ENCODE measurements around the gene SCYGR1. TPM values are rescaled to one million over a fixed set of nuclear protein-coding genes. Genes with fewer than 3 reads are reported as not detected.
"Not testable (repeated sequence)": the region's sequence is repeated elsewhere in the genome, so short reads cannot be mapped to it uniquely, and the experiment has no call there.

SCYGR1 gene
- polyA plus RNA-seq, 1 donor = not detected

DNA sequence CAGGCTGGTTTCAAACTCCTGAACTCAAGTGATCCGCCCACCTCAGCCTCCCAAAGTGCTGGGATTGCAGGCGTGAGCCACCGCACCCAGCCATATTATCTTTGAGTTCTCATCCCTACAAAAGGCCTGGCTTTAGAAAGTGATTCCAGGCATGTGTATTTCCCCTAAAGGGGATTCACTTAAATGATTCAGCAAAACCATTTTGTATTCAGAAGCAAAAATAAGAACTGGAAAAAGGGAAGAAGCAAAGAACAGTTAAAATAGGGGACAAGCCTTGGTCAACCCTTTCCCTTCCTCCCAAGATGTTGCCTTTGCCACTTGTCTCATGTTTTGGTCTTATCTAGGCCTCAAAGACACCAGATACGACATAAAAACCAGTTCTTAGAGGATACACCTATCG lies 19.2 kb downstream of the SCYGR1 start:
- no peak for DNase-seq

- DNase-seq = no peak
Measured at GRCh38 chr2:227367427-227367795, 20.3 kb downstream of the SCYGR1 start.

DNA sequence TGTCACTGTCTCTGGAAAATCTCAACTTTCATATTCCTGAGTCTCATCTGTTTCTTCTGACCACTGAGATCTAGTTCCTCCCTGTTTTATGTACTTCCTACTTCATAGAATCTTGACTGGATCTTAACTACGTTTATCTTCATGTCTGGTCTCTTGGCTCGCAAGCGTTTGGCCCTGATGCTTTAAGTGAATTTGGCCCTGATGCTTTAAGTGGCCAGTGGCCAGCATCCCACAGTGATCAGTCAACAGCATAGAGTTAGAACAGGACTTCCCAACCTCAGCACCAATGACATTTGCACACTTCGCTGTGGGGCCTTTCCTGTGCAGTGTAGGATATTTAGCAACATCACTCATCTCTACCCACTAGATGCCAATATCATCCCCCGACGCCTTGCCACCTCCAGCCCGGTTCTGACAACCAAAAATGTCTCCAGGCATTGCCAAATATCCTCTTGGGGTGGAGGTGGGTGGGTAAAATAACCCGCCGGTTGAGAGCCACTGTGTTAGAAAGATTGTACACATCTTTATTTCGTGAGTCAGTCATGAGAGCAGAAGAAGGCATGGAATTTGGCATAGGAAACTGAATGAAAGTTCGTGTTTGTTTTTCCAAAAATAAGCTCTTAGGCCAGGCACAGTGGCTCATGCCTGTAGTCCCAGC lies 20.9 kb downstream of the SCYGR1 start:
- DNase-seq = no peak

GRCh38 chr2:227365833-227366232 lies 21.9 kb downstream of the SCYGR1 start:
- DNase-seq = no peak

DNA sequence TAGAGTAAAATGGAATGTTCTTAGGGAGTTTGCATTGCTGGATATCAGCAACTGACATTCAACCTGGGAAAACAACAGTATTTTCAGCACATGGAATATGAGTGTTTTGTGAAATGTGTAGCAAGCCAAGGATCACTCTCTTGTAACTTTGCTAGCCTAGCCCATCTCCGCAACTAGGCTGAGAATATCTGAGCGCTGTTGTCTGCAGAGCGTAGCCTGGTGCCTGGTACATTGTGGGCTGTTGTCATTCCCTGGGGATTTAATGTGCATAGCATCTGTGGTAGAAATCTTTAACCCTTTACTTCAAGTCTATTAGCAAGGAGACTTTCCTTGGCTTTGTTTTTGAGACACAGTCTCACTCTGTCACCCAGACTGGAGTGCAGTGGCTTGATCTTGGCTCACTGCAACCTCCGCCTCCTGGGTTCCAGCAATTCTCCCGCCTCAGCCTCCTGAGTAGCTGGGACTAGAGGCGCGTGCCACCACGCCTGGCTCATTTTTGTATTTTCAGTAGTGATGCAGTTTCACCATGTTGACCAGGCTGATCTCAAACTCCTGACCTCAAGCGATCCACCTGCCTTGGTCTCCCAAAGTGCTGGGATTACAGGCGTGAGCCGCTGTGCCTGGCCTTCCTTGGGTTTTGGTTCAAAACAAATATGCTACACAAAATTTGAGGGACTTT lies 23.0 kb downstream of the SCYGR1 start:
- not testable (repeated sequence) for DNase-seq

GRCh38 chr2:227363756-227364155 lies 24.0 kb downstream of the SCYGR1 start:
- no peak for DNase-seq

DNA sequence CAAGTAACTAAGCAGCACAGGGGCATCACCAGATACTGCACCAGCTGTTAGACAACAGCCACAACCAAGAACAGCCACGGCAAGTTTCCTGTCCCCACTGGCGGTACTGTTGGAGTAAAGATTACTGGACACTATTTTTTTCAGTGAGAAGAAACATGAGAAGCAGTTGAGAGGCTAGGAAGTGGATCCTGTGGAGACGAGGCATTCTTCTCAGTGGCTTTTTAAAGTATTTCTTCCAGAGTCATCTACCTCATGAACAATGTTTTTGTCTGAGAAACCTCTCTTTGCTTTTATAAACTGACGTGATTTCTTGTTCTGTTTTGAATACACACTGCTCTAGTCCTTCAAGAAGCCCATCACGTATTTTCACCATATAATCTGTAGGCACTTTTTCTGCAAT lies 27.4 kb downstream of the SCYGR1 start:
- no peak for DNase-seq

GRCh38 chr2:227351639-227352038 lies 36.1 kb downstream of the SCYGR1 start:
- DNase-seq = no peak

DNA sequence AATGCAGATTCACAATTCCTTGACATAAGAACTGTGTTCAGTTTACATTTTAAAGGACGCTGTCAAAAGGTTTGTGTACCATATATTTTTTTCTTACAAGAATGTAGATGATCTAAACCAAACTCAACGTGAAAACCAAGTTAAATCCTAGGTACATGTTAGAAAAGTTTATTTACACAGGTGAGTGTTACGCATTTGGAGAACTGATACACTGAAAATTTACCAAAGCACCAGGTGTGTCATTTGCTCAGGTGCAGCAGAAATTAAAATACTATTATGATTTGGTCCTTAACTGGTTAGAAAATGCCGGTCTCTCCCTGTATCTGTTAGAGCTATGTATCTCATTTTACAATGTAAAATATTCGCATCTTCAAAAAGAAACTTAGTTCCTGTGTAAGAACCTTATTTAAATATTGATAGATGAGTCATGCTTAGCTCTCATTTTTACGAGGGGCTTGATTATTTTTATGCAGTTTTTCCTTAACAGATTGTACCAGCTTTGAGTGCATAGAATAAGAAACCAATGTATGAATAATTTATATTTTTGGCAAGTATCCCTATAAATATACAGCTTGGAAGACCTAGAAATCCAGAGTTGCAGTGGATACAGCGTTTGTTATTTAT lies 37.6 kb downstream of the SCYGR1 start:
- DNase-seq = no peak

- DNase-seq = no peak
Measured at GRCh38 chr2:227348324-227348723, 39.4 kb downstream of the SCYGR1 start.

- DNase-seq = no peak
Measured at GRCh38 chr2:227347117-227347516, 40.6 kb downstream of the SCYGR1 start.

GRCh38 chr2:227344231-227344630 lies 43.5 kb downstream of the SCYGR1 start:
- no peak for DNase-seq

DNA sequence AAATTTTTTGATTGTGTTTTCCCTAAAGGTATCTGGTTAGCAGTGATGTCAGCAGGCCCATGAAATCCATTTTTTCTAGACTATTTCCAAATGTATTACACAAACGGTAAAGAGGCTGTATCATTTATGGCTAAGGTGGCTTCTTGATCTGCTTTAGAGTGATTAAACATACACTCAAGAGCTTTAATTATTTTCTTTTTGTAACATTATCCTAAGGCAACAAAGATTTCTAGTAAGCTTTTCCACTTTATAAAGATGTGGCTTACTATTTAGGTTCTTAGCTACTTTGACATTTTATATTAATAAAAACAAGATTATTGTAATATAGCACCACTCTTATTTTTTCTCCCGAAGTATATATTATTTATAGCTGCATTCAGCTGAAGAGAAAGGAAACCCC lies 46.2 kb downstream of the SCYGR1 start:
- DNase-seq = no peak

- DNase-seq = no peak
Measured at GRCh38 chr2:227340106-227340505, 47.6 kb downstream of the SCYGR1 start.

GRCh38 chr2:227339098-227339599 lies 48.6 kb downstream of the SCYGR1 start:
- no peak for DNase-seq

Other genes with a start within 250 kb of the SCYGR1 start
- 0.08 TPM for gene COL4A4, start 223.7 kb downstream of the SCYGR1 start, polyA plus RNA-seq (ENCODE audit: insufficient read length)
- gene COL4A3, start 223.3 kb downstream of the SCYGR1 start, polyA plus RNA-seq (ENCODE audit: insufficient read length) = 0.03 TPM
- 66.5 TPM for gene MFF, start 62.7 kb downstream of the SCYGR1 start, polyA plus RNA-seq (ENCODE audit: insufficient read length)
- not detected for gene TM4SF20, start 8.6 kb downstream of the SCYGR1 start, polyA plus RNA-seq (ENCODE audit: insufficient read length)
- 50.0 TPM for gene AGFG1, start 84.2 kb upstream of the SCYGR1 start, polyA plus RNA-seq (ENCODE audit: insufficient read length)
- gene SCYGR2, start 210.9 kb upstream of the SCYGR1 start, polyA plus RNA-seq (ENCODE audit: insufficient read length) = not detected
- not detected for gene SCYGR3, start 226.9 kb upstream of the SCYGR1 start, polyA plus RNA-seq (ENCODE audit: insufficient read length)
- gene SCYGR4, start 229.5 kb upstream of the SCYGR1 start, polyA plus RNA-seq (ENCODE audit: insufficient read length) = not detected